COLO829 (cell line): Measurements from ENCODE around the gene LHX5.
A peak's percentile ranks its signal among the peaks of the same experiment; 100 is the strongest.

Source experiments
- DNase-seq: peaks from one replicate; pipeline ENCODE4 v3.0.0; 2012; ENCODE audit warnings: low spot score

Gene LHX5

DNA sequence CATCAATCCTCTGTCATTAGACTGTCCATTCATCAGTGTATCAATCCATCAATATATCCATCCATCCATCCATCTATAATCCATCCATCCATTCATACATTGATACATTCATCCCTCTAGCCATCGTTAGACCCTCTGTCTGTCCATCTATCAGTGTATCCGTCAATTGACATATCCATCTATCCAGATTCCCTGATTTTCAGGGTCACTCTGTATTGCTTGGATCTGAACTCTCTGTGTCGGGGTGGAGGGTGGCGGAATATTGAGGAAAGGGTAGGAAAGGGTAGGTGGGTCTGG, 32.4 kb downstream of the LHX5 start:
- no peak for DNase-seq

GRCh38 chr12:113438523-113439300, 33.0 kb downstream of the LHX5 start:
- DNase-seq, result no peak

DNA sequence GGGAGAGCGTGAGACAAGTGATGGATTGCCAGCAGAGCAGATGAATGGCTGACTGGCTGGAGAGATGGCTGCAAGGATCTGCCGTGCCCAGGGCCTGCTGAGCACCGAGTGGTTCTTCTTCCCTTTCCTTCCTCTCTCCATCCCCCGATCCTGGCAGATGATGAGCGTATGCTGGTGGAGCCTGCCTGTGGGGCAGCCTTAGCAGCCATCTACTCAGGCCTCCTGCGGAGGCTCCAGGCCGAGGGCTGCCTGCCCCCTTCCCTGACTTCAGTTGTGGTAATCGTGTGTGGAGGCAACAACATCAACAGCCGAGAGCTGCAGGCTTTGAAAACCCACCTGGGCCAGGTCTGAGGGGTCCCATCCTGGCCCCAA, 34.0 kb downstream of the LHX5 start:
- DNase-seq, result no peak

- no peak for DNase-seq
Observed at GRCh38 chr12:113436993-113437728, 34.5 kb downstream of the LHX5 start.

DNA sequence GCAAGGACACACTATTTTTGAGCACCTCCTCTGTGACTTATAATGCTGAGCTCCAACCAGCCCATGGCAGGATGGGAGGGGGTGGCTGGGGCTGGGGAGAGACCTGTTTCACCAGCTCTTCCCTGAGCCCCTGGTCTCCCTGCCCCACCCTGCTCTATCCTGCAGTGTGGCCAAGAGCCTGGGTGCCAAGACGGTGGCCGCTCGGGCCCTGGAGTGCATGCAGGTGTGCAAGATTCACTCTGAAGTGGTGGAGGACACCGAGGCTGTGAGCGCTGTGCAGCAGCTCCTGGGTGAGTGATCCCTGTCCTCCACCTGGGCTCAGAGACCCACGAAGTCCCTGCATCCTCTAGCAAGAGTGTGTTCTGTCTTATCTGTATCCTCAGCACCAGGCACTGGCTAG, 35.1 kb downstream of the LHX5 start:
- DNase-seq, result no peak

- no peak for DNase-seq
Observed at GRCh38 chr12:113435367-113435766, 36.3 kb downstream of the LHX5 start.

DNA sequence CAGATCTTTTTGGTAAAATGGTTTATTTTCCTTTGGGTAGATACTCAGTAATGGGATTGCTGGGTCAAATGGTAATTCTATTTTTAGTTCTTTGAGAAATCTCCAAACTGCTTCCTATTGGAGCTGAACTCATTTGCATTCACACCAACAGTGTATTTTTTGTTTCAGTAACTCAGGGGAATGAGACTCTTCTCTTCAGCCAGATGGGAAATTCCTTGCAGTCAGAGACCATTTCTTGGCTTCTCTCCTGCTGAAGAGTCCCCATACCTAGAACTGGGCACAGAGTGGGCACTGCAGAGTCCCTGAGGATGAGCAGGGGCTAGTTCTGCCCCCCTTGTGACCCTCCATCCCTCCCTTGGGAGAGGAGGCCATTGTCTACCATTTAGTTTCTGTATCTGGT, 38.7 kb downstream of the LHX5 start:
- no peak for DNase-seq

DNA sequence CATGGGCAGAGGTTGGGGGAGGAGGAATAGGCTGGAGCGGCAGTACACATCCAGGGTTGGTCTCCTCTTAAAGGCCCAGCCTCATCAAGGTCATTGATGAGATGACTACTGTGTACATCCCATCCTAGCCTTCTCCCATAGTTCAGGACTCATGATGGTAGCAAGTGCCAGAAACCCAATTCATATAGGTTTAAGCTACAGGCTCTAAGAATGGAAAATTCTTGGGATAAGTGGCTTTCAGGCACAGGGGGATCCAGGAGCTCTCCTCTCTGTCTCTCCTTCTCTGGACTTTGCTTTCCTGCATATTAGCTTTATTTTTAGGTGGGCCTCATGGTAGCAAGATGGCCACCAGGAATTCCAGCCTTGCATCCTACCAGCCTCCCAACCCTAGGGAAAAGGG, 43.2 kb downstream of the LHX5 start:
- no peak for DNase-seq

DNA sequence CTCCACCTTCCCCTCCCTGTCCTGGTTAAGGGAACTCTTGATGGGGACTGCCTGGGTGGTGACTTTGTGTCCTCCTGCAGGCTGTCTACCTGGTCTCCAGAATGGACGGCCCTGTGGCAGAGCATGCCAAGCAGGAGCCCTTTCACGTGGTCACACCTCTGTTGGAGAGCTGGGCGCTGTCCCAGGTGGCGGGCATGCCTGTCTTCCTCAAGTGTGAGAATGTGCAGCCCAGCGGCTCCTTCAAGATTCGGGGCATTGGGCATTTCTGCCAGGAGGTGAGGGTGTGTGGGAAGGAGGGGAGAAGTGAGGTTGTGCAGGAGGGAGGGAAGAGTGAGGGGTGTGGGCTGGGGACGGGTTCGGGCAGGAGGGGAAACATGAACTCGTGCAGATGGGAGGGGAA, 43.8 kb downstream of the LHX5 start:
- no peak for DNase-seq

DNA sequence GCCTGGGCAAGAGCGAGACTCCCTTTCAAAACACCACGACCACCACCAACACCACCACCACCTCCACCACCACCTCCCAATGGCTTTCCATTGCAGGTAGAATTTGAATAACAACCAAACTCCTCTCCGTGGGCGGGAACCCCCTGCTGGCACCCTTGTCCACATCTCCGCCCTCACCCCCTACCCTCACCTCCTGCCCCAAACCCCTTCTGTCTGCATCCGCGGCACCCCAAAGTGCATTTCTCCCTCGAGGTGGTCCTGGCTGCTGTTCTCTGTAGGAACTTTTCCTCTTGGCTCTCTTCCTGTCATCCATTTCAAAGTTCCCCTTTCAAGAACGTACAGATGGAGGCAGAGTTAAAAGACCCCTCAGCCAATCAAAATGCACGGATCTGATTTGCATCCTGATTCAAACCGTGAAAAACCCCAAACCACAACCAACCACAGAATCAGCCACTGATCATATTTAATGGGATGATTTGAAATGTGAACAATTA, 45.7 kb downstream of the LHX5 start:
- DNase-seq, result no peak

- peak; percentile 32 for DNase-seq
Observed at GRCh38 chr12:113424915-113425823, 46.5 kb downstream of the LHX5 start.

- DNase-seq, result no peak
Observed at GRCh38 chr12:113424456-113424855, 47.2 kb downstream of the LHX5 start.

GRCh38 chr12:113422886-113423669, 48.6 kb downstream of the LHX5 start:
- no peak for DNase-seq

GRCh38 chr12:113422030-113422885, 49.4 kb downstream of the LHX5 start, which contains the start of gene SDSL:
Gene SDSL (plus strand): TSS chr12:113422380. CDS start chr12:113427983, 5,603 bp downstream.
- peak; percentile 77 for DNase-seq

DNA sequence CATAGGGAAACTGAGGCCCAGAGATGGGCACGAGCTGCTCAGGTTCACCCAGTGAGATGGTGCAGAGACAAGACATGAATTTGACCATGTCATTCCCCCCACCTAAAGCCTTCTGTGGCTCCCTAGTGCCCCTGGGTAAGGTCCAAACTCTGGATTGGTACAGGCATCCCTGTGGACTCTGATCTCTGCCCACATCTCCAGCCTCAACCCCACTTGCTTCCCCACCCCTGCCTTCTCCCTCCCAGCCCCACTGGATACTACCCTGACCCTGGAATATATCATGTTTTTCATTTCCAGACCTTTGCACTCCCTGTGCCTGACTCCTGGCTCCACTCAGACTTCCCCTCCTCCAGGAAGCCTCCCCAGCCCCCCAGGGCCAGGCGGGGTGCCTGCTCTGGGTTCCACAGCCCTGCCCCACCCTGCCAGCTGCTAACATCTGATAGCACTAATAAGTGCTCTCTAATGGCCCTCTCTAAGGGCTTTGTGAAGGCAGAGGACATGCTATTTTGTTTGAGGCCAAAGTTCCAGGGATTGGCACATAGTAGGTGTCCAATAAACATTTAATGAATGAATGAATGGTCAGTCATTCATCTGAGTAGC, 50.6 kb downstream of the LHX5 start:
- no peak for DNase-seq

GRCh38 chr12:113418213-113418879, 53.3 kb downstream of the LHX5 start:
- DNase-seq, result no peak

- no peak for DNase-seq
Observed at GRCh38 chr12:113416091-113416754, 55.4 kb downstream of the LHX5 start.

- no peak for DNase-seq
Observed at GRCh38 chr12:113414519-113415038, 57.1 kb downstream of the LHX5 start.

- DNase-seq, result peak; percentile 48
Observed at GRCh38 chr12:113413488-113413939, 58.2 kb downstream of the LHX5 start.
